Breast epithelium (tissue), 4 donors: ENCODE results near the gene CMTM8. TPM values are rescaled to one million over a fixed set of nuclear protein-coding genes. Genes with fewer than 3 reads are reported as not detected.

ENCODE experiments used
- DNase-seq, 2 donors: peaks; one replicate each; pipeline ENCODE4 v3.0.0-alpha.2; 2019; ENCODE audit warnings: low spot score in 2 of 2
- H3K27ac ChIP-seq, 2 donors: fragments of 200-600 bp; sonication (generic) in 1 of 2; one replicate each; pipeline ENCODE4 v1.5.1; 2016 to 2019; ENCODE audit warnings: mild to moderate bottlenecking in 1 of 2
- H3K27me3 ChIP-seq, 2 donors: fragments of 200-600 bp; sonication (generic) in 1 of 2; one replicate each; pipeline versions ENCODE4 v1.5.1 to v1.6.0; 2017 to 2019; ENCODE audit warnings: control low read depth in 1 of 2, mild to moderate bottlenecking in 1 of 2
- H3K36me3 ChIP-seq: fragments of 200-600 bp; one replicate; pipeline ENCODE4 v1.5.1; 2019
- H3K4me1 ChIP-seq, 2 donors: fragments of 200-600 bp; sonication (generic); one replicate each; pipeline ENCODE4 v1.5.1; 2016 to 2019; ENCODE audit warnings: control low read depth in 1 of 2
- H3K4me3 ChIP-seq, 3 donors: fragments of 200-600 bp; sonication (generic); 1 replicate in 2 of 3; 2 replicates in 1 of 3; pipeline ENCODE4 v1.5.1; 2016 to 2019; ENCODE audit warnings: mild to moderate bottlenecking in 3 of 3, moderate library complexity in 2 of 3
- H3K9me3 ChIP-seq, 2 donors: fragments of 200-600 bp; sonication (generic) in 1 of 2; one replicate each; pipeline ENCODE4 v1.5.1; 2016 to 2019; ENCODE audit warnings: control low read depth in 1 of 2
- CTCF ChIP-seq, 3 donors: fragments of 450-650 bp; IDR thresholded peaks; one replicate each; pipeline ENCODE4 v1.5.1; 2016 to 2017; ENCODE audit warnings: antibody characterized with exemption in 3 of 3, mild to moderate bottlenecking in 3 of 3, moderate library complexity in 3 of 3
- POLR2A ChIP-seq: fragments of 450-650 bp; IDR thresholded peaks from one replicate; pipeline ENCODE4 v1.6.1; 2016; ENCODE audit warnings: antibody characterized with exemption, mild to moderate bottlenecking, moderate library complexity
- POLR2AphosphoS5 ChIP-seq, 3 donors: sonication (generic); formaldehyde crosslinking; IDR thresholded peaks; one replicate each; pipeline ENCODE4 v1.6.1; 2017; ENCODE audit warnings: antibody characterized with exemption in 3 of 3
- intact Hi-C: fragments of 100-400 bp; cut with DNase I; formaldehyde crosslinking; loops from one replicate; pipeline ENCODE4 v1.15.1; 2023; ENCODE audit warnings: low total_unique reads
- total RNA-seq, 3 donors: library from RNA; depleted of rRNA; stranded (reverse); fragments of >200 nt; gene quantifications; one replicate each; pipeline ENCODE4 v1.1.0, GENCODE V29; 2016

CMTM8 gene
- total RNA-seq, 3 donors from 2014 or later: 4.2 to 24.7 (median 19.3) TPM

- H3K9me3 ChIP-seq: no peaks in the 10 kb centered on the region
- H3K27me3 ChIP-seq: no peaks in the 10 kb centered on the region
- no peak overlapping the region for H3K27ac ChIP-seq
- H3K36me3 ChIP-seq: no peaks in the 10 kb centered on the region
- no peaks in the 10 kb centered on the region for H3K4me1 ChIP-seq
- H3K4me3 ChIP-seq: no peak overlapping the region
- no peak for DNase-seq
- TF ChIP-seq POLR2AphosphoS5 (IDR thresholded peaks at IDR 0.05) (no peak), CTCF (IDR thresholded peaks at IDR 0.05) (no peak), POLR2A (no peak)
- intact Hi-C loops: no loop called here
These were observed 137.6 kb downstream of the CMTM8 start for GRCh38 chr3:32376115-32376514.

- no peak for TF ChIP-seq POLR2A
- TF ChIP-seq CTCF (IDR thresholded peaks at IDR 0.05): no peak
- H3K9me3 ChIP-seq: no peaks in the 10 kb centered on the region
- intact Hi-C loops: loop anchor here (5.0 kb wide), 1 partner anchor 537 kb away; no protein-coding TSS in a partner anchor
- no peak overlapping the region for H3K4me3 ChIP-seq
- no peaks in the 10 kb centered on the region for H3K27me3 ChIP-seq
- no peak overlapping the region for H3K27ac ChIP-seq
- H3K4me1 ChIP-seq: no peaks in the 10 kb centered on the region
- H3K36me3 ChIP-seq: no peaks in the 10 kb centered on the region
- DNase-seq: no peak
These were observed 141.5 kb downstream of the CMTM8 start for GRCh38 chr3:32379831-32380500.

- no peak overlapping the region for H3K27ac ChIP-seq
- H3K9me3 ChIP-seq: no peaks in the 10 kb centered on the region
- TF ChIP-seq POLR2AphosphoS5 (IDR thresholded peaks at IDR 0.05) (no peak), POLR2A (no peak), CTCF (IDR thresholded peaks at IDR 0.05) (no peak)
- H3K36me3 ChIP-seq: no peaks in the 10 kb centered on the region
- H3K4me3 ChIP-seq: no peak overlapping the region
- DNase-seq: no peak
- H3K4me1 ChIP-seq: no peaks in the 10 kb centered on the region
- intact Hi-C loops: loop anchor here (5.0 kb wide), 1 partner anchor 535 kb away; no protein-coding TSS in a partner anchor
- H3K27me3 ChIP-seq: no peaks in the 10 kb centered on the region
These were observed 143.4 kb downstream of the CMTM8 start for GRCh38 chr3:32381922-32382321.

GRCh38 chr3:32383136-32383711, 144.7 kb downstream of the CMTM8 start:
- TF ChIP-seq POLR2AphosphoS5 (IDR thresholded peaks at IDR 0.05) (no peak), POLR2A (no peak), CTCF (IDR thresholded peaks at IDR 0.05) (no peak)
- intact Hi-C loops: loop anchor here (5.0 kb wide), 1 partner anchor 534 kb away; no protein-coding TSS in a partner anchor
- DNase-seq: no peak

GRCh38 chr3:32384938-32385337, 146.5 kb downstream of the CMTM8 start:
- no peak for TF ChIP-seq POLR2A
- no peak for TF ChIP-seq POLR2AphosphoS5 (IDR thresholded peaks at IDR 0.05)
- TF ChIP-seq CTCF (IDR thresholded peaks at IDR 0.05): no peak
- intact Hi-C loops: loop anchor here (5.0 kb wide), 1 partner anchor 532 kb away; no protein-coding TSS in a partner anchor
- DNase-seq: no peak
- Histone ChIP-seq H3K4me1 (no peaks in the 10 kb centered on the region), H3K27ac (no peak overlapping the region), H3K9me3 (no peaks in the 10 kb centered on the region), H3K4me3 (no peak overlapping the region), H3K36me3 (no peaks in the 10 kb centered on the region), H3K27me3 (no peaks in the 10 kb centered on the region)

More at GRCh38 chr3:32383136-32383711, 144.7 kb downstream of the CMTM8 start:
- H3K27ac ChIP-seq: no peak overlapping the region
- no peaks in the 10 kb centered on the region for H3K27me3 ChIP-seq
- no peaks in the 10 kb centered on the region for H3K4me1 ChIP-seq
- H3K36me3 ChIP-seq: no peaks in the 10 kb centered on the region
- H3K9me3 ChIP-seq: no peaks in the 10 kb centered on the region
- H3K4me3 ChIP-seq: no peak overlapping the region
